ENCODE measurements around the gene IFRD2. TPM values are rescaled to one million over a fixed set of nuclear protein-coding genes. Genes with fewer than 3 reads are reported as not detected.

The IFRD2 gene
- total RNA-seq, 2 experiments from 2014 or later: 30.0 to 30.4 TPM

- Histone ChIP-seq H3K27me3 (ENCODE audit: control insufficient read depth in 1 of 2, insufficient read depth in 2 of 2, low read length in 2 of 2) (no peaks in the 10 kb centered on the region), H3K4me1 (ENCODE audit: insufficient read depth, low read length) (peaks cover 22% of the 10 kb centered on the region), H3K27ac (ENCODE audit: low read depth in 1 of 2, low read length in 2 of 2) (no peak within 1 kb of the TSS), H3K36me3 (ENCODE audit: insufficient read depth, low read length) (no peaks in the 10 kb centered on the region), H3K9me3 (ENCODE audit: control insufficient read depth in 1 of 2, insufficient read depth in 1 of 2, low read length in 2 of 2) (no peaks in the 10 kb centered on the region), H3K4me3 (ENCODE audit: low read length) (no peak within 1 kb of the TSS)
- peak in 1 of 14 experiments; percentile 28 for DNase-seq
- H3K36me3 Mint-ChIP-seq (ENCODE audit: low read depth): peaks cover 7% of the 10 kb centered on the region
- no peak within 1 kb of the TSS for H3K4me3 Mint-ChIP-seq
- no peak for ATAC-seq (ENCODE audit: poor library complexity)
- H3K27ac Mint-ChIP-seq: no peak within 1 kb of the TSS
- no peaks in the 10 kb centered on the region for H3K9me3 Mint-ChIP-seq
- no peak for TF ChIP-seq CTCF (IDR thresholded peaks at IDR 0.05)
- H3K27me3 Mint-ChIP-seq: no peaks in the 10 kb centered on the region
- intact Hi-C loops (cut with DNase I, micrococcal nuclease): no loop called here
- POLR2A ChIA-PET: interaction anchor here (1.4 kb wide), 1 partner anchor 18 kb away, joined by 4 read pairs; no protein-coding TSS in a partner anchor
- H3K4me1 Mint-ChIP-seq (ENCODE audit: low read depth): peaks cover 24% of the 10 kb centered on the region
- CTCF ChIA-PET: no interaction called here
These were observed 11.0 kb upstream of the IFRD2 start, which contains the start of gene HYAL1 for GRCh38 chr3:50303013-50303815. Gene HYAL1 (minus strand): TSS chr3:50303574. CDS start chr3:50302956, 618 bp downstream.

DNA sequence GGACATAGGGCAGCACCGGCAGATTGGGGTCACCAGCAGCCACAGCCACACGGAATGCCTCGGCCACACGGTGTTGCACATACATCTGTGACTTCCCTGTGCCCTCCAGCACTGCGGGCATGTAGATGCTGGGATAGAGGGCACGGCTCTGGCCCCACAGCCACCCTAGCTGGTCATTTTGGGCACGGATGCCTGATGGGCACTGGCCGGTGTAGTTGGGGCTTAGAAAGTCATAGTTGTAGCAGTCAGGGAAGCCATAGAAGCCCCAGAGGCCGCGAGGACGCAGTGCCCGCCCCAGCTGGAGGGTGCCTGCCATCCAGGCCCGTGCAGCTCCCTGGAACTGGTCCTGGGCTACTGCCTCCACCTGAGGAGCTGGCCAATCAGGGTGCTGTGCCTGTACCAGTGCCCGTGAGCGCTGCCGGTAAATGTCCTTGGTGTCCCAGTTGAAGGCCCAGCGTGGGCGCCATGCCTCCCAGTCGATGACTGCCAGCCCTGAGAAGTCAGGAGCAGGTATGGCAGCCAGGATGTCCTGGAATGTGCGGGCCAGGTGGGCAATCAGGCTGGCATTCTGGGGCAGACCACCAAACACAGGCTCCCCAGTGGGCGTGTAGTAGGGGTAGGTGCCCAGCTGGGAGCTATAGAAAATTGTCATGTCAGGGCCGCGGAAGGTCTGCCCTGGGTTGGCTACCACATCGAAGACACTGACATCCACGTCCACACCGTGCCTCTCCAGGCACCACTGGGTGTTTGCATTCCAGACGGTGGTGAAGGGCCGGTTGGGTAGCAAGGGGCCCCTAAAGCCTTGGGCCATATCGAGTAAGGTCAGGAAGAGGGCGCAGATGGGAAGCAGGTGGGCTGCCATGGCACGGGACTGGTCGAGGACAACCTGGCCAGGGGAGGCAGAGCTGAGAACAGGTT lies 10.1 kb upstream of the IFRD2 start:
- H3K4me1 Mint-ChIP-seq (ENCODE audit: low read depth): peaks cover 30% of the 10 kb centered on the region
- H3K9me3 Mint-ChIP-seq: no peaks in the 10 kb centered on the region
- peaks cover 7% of the 10 kb centered on the region for H3K36me3 Mint-ChIP-seq (ENCODE audit: low read depth)
- no peak overlapping the region for H3K4me3 ChIP-seq (ENCODE audit: low read length)
- intact Hi-C loops (cut with DNase I, micrococcal nuclease): loop anchor here in 1 of 2 experiments (1.0 kb wide), 1 partner anchor 17 kb away; no protein-coding TSS in a partner anchor
- DNase-seq (peak in 1 of 14 experiments; percentile 35), ATAC-seq (ENCODE audit: poor library complexity) (no peak)
- CTCF ChIA-PET: no interaction called here
- POLR2A ChIA-PET: interaction anchor here (1.4 kb wide), 1 partner anchor 19 kb away, joined by 4 read pairs; no protein-coding TSS in a partner anchor
- no peak overlapping the region for H3K27ac Mint-ChIP-seq
- H3K27me3 Mint-ChIP-seq: no peaks in the 10 kb centered on the region
- peaks cover 30% of the 10 kb centered on the region for H3K4me1 ChIP-seq (ENCODE audit: insufficient read depth, low read length)
- H3K27ac ChIP-seq (ENCODE audit: low read depth in 1 of 2, low read length in 2 of 2): no peak overlapping the region
- TF ChIP-seq CTCF (IDR thresholded peaks at IDR 0.05): no peak
- no peaks in the 10 kb centered on the region for H3K9me3 ChIP-seq (ENCODE audit: control insufficient read depth in 1 of 2, insufficient read depth in 1 of 2, low read length in 2 of 2)
- H3K27me3 ChIP-seq (ENCODE audit: control insufficient read depth in 1 of 2, insufficient read depth in 2 of 2, low read length in 2 of 2): no peaks in the 10 kb centered on the region
- H3K4me3 Mint-ChIP-seq: peak overlapping the region; percentile 39
- no peaks in the 10 kb centered on the region for H3K36me3 ChIP-seq (ENCODE audit: insufficient read depth, low read length)

GRCh38 chr3:50300681-50301254 lies 8.5 kb upstream of the IFRD2 start:
- no peaks in the 10 kb centered on the region for H3K9me3 Mint-ChIP-seq
- Histone ChIP-seq H3K27ac (ENCODE audit: low read depth in 1 of 2, low read length in 2 of 2) (no peak overlapping the region), H3K9me3 (ENCODE audit: control insufficient read depth in 1 of 2, insufficient read depth in 1 of 2, low read length in 2 of 2) (no peaks in the 10 kb centered on the region), H3K4me3 (ENCODE audit: low read length) (no peak overlapping the region), H3K27me3 (ENCODE audit: control insufficient read depth in 1 of 2, insufficient read depth in 2 of 2, low read length in 2 of 2) (no peaks in the 10 kb centered on the region), H3K4me1 (ENCODE audit: insufficient read depth, low read length) (peaks cover 31% of the 10 kb centered on the region), H3K36me3 (ENCODE audit: insufficient read depth, low read length) (no peaks in the 10 kb centered on the region)
- peak overlapping the region; percentile 99 for H3K27ac Mint-ChIP-seq
- H3K36me3 Mint-ChIP-seq (ENCODE audit: low read depth): peaks cover 7% of the 10 kb centered on the region
- ChIA-PET POLR2A (no interaction called here), CTCF (interaction anchor here (0.7 to 2.9 kb wide), 2 partner anchors 24 to 1916 kb away, joined by 3 to 18 read pairs; no protein-coding TSS in a partner anchor)
- DNase-seq (no peak), ATAC-seq (ENCODE audit: poor library complexity) (no peak)
- H3K27me3 Mint-ChIP-seq: no peaks in the 10 kb centered on the region
- TF ChIP-seq CTCF (IDR thresholded peaks at IDR 0.05): no peak
- peak overlapping the region; percentile 38 for H3K4me3 Mint-ChIP-seq
- peaks cover 30% of the 10 kb centered on the region for H3K4me1 Mint-ChIP-seq (ENCODE audit: low read depth)
- intact Hi-C loops (cut with DNase I, micrococcal nuclease): no loop called here
